RPMI8226 (cell line): Measurements from ENCODE around the gene PXDN.
"Not testable (repeated sequence)": the region's sequence is repeated elsewhere in the genome, so short reads cannot be mapped to it uniquely, and the experiment has no call there.

ENCODE experiments used
- DNase-seq: peaks from one replicate; pipeline ENCODE4 v3.0.0-alpha.2; 2015

Gene PXDN

DNA sequence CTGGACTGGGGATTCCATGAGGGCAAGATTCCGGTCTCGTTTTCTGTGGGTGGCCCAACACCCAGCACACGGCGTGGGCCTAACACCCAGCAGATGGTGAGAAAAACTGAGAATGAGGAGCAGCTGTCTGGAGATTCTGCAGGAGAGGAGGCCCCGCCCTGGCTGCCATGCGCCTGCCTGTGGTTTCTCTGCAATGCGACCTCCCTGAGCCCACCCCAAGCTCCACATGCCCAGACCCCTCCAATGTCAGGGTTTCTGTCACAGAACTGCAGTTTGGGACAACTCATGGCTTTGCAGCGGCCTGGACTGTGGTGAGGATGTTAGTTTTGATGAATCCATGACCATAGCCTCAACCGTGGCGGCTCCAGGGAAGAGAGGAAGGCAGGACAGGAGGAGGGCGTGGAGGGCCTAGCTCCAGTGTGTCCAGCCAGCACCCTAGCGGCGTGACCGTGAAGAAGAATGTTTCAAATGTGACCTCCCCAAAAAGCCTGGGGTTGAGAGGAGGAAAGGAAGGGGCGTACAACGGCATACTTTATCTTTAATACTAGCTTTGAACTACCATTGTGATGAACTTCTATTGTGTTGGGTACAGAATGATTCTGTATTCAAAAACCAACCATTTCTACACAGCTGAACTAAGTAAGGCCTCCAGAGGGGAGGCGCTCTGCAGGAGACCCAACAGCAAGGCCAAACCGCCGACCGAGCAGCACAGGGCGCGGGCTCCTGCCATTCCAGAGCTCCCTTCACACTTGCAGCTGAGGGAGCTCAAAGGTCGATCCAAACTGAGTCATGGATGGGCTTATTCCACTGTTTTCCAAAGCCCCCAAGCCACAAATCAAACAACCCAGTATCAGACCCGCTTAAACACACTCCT, 3.4 kb downstream of the PXDN start:
- DNase-seq: no peak

DNA sequence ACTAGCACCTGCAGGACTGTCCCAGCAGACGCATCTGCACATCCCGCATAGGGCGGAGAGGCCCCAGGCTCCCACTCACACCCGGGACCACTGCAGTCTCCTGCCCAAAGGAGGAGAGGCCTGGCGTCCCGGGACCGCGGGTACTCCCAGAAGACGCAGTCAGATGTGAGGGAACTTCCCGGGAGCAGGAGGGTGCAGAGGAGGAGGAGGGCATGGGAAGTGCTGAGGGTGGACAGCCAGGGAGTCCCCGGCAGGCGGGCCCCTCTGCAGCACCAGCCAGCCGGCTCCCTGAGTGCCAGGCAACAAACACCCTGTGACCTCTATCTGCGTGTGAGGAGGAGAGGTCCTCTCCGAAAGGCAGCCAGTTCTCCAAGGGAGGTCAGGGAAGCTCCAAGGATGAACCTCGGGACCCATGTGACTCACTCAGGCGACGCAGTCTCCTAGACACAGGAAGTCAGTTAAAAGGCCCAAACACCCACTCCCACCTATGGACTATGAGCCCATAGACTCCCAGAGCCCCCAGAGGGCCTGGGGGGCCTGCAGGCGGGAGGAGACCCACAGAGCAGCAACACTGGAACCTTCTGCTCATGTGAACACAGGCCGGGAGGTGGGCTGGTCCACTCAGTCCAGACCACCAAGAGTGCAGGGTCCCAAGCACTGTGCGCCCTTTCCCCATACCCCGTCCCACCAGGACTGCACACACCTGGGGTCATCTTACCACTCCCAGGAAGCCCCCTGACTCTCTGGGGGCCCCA, 4.2 kb downstream of the PXDN start:
- DNase-seq: no peak

DNA sequence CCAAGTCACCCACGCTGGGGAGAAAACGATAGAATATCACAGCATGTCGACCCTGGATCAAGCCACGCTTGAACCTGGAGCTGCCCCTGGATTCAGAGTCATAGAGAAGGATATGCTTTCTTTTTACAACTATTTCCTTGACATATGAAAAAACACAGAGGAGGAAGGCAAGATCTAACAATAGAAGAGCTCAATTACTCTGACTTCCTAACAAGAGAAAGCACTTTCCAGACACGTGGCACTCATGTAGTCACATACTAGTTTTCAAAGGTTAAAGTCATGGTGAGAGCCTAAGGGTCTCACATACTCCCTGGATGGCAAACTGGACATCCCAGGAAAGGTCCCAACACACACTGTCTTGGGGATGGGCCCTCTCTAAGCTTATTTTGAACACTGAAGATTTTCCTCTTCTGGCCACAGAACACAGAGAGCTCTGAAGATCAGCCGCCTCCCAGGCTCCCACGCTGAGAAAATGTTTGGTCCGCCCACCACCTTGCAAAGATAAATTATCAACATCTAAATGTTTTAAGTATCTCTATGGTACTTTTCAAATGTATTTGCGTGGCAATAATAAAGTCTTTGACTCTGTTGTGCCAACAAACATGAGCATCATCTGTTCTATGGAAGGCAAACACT, 4.9 kb downstream of the PXDN start:
- no peak for DNase-seq

DNA sequence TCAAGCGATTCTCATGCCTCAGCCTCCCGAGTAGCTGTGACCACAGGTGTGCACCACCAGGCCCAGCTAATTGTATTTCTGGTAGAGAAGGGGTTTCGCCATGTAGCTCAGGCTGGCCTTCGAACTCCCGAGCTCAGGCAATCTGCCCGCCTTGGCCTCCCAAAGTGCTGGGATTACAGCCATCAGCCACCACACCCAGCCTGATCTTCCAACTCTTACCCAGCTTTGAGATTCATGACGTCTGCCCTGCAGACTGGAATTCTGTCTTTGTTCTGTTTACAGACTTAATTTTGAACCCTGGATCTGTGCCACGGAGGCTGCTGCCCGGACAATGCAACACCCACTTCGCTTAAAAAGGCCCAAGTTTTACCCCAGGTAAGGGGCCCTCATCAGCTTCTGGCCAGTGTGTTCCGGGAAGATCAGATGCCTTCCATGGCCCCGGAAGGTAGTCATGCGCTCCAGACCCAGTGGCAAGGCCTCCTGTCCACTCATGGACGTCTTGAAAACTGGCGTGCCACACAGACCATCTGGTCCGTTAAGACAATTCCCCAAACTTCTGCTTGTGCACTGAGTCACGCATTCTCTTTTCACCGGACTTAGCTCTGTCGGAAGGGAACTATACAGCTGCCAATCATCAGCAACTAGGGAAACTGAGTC, 5.5 kb downstream of the PXDN start:
- no peak for DNase-seq

DNA sequence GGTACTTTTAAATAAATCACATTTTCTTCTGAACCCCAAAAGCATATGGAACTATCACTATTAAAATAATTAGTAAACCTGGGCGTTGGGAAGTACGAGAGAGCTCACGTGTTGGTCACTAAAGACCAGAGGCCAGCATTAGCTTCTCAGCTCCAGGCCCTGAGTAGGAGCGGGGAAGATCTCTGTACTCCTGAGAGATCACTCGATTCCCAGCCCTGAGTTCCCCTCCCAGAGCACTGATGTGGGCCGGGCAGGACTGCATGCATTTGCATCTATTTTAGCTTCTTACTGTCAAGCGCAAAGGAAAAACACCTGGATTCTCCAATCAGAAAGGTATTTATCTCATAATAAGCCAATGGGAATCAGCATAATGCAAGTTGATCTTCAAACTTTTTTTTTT, 6.2 kb downstream of the PXDN start:
- no peak for DNase-seq

DNA sequence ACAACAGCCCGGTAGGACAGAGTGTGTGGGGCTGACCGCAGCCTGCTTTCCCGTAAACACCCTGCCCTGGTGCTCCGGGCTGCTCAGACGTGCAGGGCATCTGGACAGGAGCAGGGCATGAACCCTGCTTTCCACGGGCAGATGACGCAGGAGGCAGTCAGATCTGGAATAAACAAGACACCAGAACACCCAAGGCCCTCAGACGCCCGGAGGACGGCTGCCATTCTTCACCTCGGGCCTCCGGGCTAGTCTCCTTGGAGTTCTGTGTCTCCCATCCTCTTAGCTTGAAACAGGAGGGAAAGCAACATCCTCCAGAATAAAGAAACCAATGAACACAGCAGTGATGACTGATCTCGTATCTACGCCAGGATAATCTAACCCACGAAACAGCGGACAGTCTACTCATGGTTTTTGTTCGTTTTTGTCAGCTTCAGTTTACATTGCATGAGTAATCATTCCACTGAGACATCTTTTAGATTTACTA, 7.3 kb downstream of the PXDN start:
- no peak for DNase-seq

DNA sequence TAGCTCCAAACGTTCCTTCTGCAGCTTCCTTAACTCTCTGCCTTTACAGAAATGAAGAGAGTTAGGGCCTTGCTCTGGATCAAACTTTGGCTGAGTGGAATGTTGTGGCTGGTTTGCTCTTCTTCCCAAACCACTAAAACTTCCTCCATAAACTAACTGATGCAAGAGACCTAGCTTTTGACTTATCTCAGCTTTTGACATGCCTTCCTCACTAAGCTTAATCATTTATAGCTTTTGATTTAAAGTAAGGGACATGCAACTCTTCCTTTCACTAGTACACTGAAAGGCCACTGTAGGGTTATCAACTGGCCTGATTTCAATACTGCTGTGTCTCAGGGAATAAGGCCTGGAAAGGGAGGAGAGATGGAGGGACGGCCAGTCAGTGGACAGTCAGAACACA, 8.3 kb downstream of the PXDN start:
- no peak for DNase-seq

DNA sequence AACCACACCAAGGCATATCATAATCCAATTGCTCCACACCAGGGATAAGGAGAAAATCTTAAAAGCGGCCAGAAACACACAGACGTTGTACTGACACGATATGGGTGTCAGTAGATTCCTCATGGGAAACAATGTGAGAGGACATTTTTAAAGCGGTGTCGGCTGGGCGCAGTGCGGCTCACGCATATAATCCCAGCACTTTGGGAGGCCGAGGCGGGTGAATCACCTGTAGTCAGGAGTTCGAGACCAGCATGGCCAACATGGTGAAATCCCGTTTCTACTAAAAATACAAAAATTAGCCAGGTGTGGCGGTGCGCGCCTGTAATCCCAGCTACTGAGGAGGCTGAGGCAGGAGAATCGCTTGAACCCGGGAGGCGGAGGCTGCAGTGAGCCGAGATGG, 11.0 kb downstream of the PXDN start:
- DNase-seq: not testable (repeated sequence)

DNA sequence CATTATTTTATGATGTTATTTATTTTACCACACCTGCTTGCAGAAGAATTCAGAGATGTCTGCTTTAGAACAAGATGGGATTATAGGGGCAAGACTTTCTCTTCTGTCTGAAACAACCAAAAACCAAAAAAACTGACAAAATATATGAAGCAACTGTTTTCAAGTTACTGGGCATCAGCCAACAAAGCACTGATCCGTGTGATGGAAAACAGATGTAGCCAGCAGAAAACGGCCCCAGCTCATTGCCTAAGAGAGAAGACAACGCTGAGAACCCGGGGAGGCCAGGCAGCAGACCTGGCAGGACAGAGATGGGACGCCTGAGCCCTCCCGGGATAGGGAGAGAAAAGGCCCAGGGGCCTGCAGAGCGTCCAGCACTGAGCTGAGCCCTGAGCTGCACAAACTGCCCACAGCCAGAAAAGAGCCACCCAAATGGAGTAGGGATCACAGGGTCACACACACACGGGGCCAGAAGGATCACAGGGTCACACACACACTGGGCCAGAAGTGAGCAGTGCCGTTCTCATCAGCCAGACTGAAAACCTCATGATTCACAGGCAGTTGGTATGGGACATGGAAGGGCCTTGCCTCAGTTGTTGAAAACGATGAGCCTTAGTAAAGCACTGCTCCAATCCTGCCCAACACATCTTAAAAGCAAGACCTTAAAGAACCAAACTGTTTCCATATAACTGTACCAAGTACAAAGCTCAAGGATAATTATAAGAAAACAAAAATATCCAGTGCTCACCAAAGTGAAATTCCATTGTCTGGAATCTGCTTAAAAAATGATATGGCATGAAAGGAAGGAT, 12.1 kb downstream of the PXDN start:
- no peak for DNase-seq

DNA sequence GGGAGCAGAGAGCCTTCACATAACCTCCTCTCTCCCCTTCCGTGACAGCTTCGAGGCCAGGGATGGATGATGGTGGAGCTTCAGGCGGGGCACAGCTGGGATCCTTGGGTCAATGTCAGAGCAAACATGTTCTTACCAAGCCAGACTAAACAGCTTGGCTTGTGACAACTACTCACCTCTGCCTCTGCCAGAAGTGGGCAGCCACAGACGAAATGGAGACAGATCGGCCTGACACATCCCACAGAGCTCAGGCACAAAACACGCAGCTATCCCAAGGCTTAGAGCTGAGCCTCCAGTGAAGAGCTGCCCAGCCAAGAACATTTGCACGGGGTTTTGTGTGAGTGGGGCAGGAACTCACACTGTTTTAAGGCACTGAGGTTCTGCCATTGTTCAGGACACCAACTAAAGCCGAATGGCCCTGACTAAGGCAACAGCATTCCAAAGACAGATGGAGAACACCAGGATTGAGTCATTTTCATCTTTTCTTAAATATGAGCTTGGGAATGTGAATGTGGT, 12.8 kb downstream of the PXDN start:
- no peak for DNase-seq

DNA sequence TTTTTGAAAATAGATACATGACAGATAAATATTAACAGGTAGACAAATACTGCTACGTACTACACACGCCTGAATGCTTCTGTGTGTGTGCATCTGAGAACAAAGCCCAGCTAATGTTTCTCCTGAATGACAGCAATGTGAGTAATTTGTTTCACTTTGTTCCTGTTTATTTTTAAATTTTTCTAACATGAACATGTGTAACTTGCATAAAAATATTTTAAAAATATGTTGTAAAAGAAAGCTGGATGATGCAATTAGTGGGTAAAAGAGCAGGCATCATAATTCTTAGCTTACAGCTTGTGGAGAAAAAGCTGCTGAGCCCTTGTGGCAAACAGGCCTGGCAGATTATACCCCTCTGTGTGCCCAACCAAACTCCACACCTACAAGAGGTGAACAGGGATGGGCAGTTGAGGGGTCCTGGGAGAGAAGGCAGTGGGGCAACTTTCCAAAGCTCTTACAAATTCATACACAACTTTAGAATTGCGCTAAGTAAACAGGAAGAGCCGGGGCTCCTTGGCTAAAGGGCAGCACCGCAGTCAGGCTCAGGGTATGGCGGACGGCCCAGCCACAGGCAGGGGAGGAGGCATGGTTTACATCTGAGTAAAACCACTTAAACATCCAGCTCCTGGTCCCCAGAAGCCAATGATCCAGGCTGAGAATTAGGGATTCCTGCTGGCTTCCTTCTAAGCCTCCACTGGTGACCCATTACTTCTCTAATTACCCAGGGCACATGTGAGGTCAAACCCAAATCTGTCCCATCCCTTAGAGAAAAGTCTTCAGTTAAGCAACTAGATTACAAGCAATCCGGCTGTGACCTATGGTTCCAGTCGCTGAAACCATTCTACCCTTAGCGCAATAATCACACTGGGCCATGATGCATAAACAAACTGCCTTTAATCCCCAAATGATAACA, 14.0 kb downstream of the PXDN start:
- no peak for DNase-seq

DNA sequence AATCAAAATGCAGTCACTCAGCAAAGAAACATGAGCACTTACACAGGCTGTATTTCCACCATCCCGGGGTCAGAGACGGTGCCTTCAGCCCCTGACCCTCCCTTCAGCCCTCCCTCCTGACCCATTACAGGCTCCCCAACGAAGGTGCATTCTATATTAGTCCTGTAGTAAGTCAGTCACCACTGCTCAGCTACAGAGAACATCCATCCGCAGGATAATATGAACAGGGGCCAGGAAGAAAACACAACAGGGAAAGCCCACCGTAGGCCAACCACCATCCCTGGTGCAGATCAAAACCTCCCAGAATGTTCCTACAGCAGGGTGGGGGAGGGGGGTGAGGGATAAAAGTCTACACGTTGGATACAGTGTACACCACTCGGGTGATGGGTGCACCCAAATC, 15.1 kb downstream of the PXDN start:
- DNase-seq: no peak

DNA sequence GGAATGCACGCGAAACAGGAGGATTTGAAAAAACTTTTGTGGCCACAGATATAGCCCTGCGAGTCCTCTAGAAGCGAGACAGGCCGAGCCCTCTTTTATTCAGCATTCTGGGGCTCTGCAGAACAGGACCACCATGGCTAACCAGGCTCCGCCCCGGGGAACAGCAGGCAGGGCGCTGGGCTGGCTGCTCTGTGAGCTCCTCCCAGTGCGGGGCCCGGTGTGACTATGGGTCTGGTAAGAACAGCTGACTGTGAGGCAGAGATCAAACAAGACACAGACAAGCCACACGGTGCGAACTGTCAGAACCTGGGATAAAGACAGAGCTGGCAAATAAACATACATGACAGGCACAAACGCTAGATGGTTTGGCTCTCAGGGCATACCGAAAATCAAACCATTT, 15.5 kb downstream of the PXDN start:
- DNase-seq: no peak

DNA sequence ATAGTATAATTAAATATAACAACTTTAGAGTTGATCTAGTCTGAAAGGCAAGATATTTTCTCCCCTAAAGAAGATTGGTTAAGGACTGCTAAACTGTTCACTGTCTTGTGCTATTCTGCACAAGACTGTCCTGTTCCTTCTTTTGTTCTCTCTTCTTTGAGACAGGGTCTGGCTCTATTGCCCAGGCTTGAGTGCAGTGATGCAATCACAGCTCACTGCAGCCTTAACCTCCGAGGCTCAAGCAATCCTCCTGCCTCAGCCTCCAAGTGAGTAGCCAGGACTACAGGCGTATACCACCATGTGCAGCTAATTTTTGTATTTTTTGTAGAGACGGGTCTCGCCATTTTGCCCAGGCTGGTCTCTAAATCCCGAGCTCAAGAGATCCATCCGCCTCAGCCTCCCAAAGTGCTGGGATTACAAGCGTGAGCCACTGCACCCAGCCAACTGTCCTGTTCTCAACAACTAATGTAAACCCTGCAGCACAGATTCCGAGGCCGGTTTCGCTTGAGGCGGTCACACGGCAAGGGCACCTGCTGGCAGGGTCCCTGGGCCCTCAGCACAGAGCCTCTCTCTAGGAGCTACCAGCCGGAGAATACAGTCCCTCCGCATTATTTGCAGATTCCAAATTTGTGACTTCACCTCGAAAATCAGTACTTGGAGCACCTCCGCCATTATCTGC, 16.4 kb downstream of the PXDN start:
- DNase-seq: no peak

DNA sequence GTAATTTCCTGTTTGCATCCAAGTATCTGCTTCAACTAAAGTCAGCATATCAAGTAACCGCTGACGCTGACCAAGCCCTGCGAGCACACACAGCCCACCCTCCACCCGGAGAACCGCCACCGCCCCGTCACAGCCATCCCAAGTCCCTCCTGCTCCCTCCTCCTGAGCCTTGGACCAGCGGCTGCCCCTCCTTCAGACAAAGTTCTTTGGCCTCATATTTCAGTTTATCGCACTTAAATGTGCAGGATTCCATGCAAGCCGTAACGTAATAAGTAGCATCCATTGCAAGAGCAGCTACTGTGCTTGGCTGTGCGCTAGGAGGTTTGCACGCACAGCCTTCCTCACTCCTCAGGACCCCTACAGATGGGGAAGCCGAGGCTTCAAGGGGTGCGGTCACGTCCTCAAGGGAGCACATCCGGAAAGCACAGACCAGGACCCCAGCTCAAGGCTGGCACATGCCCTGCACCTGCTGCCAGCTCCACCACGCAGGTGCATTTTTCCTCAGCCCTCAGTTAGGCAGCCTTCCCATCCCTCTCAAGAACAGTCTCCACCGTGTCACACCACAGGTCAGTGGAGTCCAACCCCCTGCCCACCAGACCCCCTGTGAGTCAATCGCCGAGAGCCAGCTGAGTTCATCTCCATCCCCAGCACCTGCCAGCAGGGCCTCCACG, 17.1 kb downstream of the PXDN start:
- DNase-seq: no peak

DNA sequence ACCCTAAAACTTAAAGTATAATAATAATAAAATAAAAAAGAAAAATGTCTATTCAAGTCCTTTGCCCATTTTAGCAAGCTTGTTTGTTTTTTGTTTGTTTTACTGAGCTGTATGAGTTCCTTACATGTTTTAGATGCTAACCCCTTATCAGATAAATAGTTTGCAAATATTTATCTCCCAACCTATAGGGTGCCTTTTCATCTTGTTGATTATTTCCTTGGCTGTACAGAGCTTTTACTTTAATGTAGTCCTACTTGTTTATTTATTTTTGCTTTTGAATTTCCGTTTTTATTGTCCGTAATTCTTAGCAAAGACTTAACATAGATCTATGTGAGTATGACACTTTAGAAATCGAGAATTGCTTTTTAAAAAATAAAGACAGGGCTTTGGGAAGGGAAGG, 17.8 kb downstream of the PXDN start:
- DNase-seq: no peak

DNA sequence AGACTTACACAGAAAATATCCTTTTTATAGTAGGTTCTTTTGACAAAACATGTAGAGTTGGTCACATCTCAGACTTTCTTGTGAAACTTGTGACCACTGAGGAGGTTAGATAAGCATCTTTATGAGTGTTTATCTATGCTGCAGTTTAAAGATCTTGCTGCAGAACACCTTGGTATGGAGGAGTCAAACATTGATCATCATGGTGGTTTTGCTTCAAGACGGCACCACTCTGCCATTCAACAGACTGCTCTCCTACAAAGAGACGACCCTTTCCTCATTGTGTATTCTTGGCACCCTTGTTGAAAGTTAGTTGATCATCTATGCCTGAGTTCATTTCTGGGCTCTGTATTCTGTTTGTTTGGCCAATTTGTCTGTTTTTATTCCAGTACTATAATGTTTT, 20.0 kb downstream of the PXDN start:
- not testable (repeated sequence) for DNase-seq

DNA sequence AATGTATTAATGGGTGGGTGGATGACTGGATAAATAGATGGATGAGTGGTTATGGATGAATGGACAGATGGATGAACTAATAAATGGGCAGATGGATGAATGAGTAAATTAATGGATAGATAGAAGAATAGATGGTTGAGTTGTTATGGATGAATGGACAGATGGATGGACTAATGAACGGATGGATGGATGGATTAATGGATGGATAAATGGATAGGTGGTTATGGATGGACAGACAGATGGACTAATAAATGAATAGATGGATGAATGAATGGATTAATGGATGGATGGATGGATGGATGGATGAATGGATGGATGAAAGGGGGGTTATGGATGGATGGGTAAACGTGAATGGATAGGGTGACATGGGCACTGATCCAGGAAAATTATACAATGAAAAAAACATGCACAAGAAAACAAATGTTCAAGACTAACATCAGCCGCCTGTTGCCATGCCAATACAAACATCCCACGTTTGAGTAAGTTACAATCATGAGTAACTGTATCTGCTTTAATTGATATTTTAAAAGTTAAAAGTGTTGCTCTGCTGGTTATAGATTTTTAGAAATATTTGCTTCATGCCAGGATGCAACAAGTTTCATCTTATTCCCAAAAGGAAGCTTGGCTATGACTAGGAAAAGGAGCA, 20.8 kb downstream of the PXDN start:
- no peak for DNase-seq

DNA sequence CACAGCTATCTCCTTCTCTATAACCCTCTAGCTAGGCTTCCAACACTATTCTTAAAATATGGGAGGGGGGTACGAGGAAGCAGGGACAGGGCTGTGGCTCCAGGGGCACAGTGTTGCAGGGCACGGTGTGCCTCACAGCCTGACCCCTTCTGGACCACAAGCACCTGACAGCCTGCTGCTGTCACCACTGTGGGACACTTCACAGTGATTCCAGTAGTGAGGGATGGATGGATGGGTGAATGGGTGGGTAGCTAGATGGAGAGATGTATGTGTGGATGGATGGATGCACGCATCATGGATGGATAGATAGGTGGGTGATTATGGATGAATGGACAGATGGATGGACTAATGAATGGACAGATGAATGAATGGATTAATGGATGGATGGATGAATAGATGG, 21.6 kb downstream of the PXDN start:
- no peak for DNase-seq
